GM13976 (cell line): Measurements from ENCODE around the gene NELL1.

Source experiments
- DNase-seq: peaks from one replicate; pipeline ENCODE4 v3.0.0; 2012; ENCODE audit warnings: low spot score
- CTCF ChIP-seq: IDR thresholded peaks from 2 replicates; pipeline ENCODE4 v1.5.1; 2012; ENCODE audit warnings: borderline replicate concordance, mild to moderate bottlenecking; ENCODE audit not compliant: insufficient read depth; ENCODE audit errors: extremely low read depth, missing control alignments, control extremely low read depth
- in situ Hi-C: fragments of 300-500 bp; cut with MboI; formaldehyde crosslinking; loops from one replicate; pipeline ENCODE4 v1.12.0; 2022; ENCODE audit warnings: low sequenced_read_pairs, mixed read lengths, inconsistent platforms; ENCODE audit not compliant: unreplicated experiment

The NELL1 gene

GRCh38 chr11:21460082-21460481 is 790.7 kb downstream of the NELL1 start:
- in situ Hi-C loops = no loop called here
- TF ChIP-seq CTCF = no peak
- no peak for DNase-seq

GRCh38 chr11:21461701-21462100 is 792.3 kb downstream of the NELL1 start:
- in situ Hi-C loops = no loop called here
- no peak for DNase-seq
- no peak for TF ChIP-seq CTCF

- no peak for TF ChIP-seq CTCF
- in situ Hi-C loops = no loop called here
- no peak for DNase-seq
Observed at GRCh38 chr11:21464601-21465193, 795.3 kb downstream of the NELL1 start.

- in situ Hi-C loops = no loop called here
- TF ChIP-seq CTCF = no peak
- DNase-seq = no peak
Observed at GRCh38 chr11:21465203-21465602, 795.8 kb downstream of the NELL1 start.

GRCh38 chr11:21465920-21466319 is 796.5 kb downstream of the NELL1 start:
- TF ChIP-seq CTCF = no peak
- in situ Hi-C loops = no loop called here
- no peak for DNase-seq

GRCh38 chr11:21470521-21470920 is 801.1 kb downstream of the NELL1 start:
- in situ Hi-C loops = no loop called here
- no peak for DNase-seq
- TF ChIP-seq CTCF = no peak
